Muscle of leg (tissue), 11 donors: ENCODE results near the gene PTPRJ. TPM values are rescaled to one million over a fixed set of nuclear protein-coding genes. Genes with fewer than 3 reads are reported as not detected.
A peak's percentile ranks its signal among the peaks of the same experiment; 100 is the strongest.
"Not testable (repeated sequence)": the region's sequence is repeated elsewhere in the genome, so short reads cannot be mapped to it uniquely, and the experiment has no call there.

Source experiments
- DNase-seq: peaks from one replicate; pipeline ENCODE4 v3.0.0; 2013
- H3K27ac ChIP-seq: one replicate; pipeline ENCODE4 v1.5.1; 2013; ENCODE audit warnings: mild to moderate bottlenecking, low read length, control low read depth
- H3K27me3 ChIP-seq: one replicate; pipeline ENCODE4 v1.6.1; 2013; ENCODE audit warnings: low read length; ENCODE audit not compliant: control insufficient read depth, insufficient read depth
- H3K36me3 ChIP-seq: one replicate; pipeline ENCODE4 v1.6.1; 2013; ENCODE audit warnings: low read length; ENCODE audit not compliant: control insufficient read depth, insufficient read depth
- H3K4me1 ChIP-seq: one replicate; pipeline ENCODE4 v1.6.1; 2013; ENCODE audit warnings: low read length; ENCODE audit not compliant: control insufficient read depth, insufficient read depth
- H3K4me3 ChIP-seq: one replicate; pipeline ENCODE4 v1.5.1; 2013; ENCODE audit warnings: low read length, control low read depth
- H3K9me3 ChIP-seq: replicated peaks from 2 replicates; pipeline ENCODE4 v1.6.1; 2013; ENCODE audit warnings: low read depth, low read length; ENCODE audit not compliant: control insufficient read depth
- WGBS: methylation state at CpG from one replicate; pipeline ENCODE4 v1.1.5; 2013; ENCODE audit warnings: missing lambda C conversion rate; ENCODE audit not compliant: insufficient coverage; 5-methylcytosine and 5-hydroxymethylcytosine counted together
- polyA plus RNA-seq, 8 donors: library from polyadenylated mRNA; unstranded; fragments of 120-200 nt; gene quantifications; one replicate each; pipeline versions ENCODE4 v1.2.1 to v1.2.3, GENCODE V29; 2013; ENCODE audit warnings: inconsistent platforms in 1 of 8, low replicate concordance in 1 of 8; ENCODE audit not compliant: insufficient read length in 8 of 8, insufficient read depth in 1 of 8
- total RNA-seq: library from RNA; stranded (reverse); fragments of 120-200 nt; gene quantifications from one replicate; pipeline ENCODE4 v1.2.4, GENCODE V29; 2013

The PTPRJ gene
- total and polyA plus RNA-seq, 9 donors: 2.9 to 6.0 (median 3.6) TPM

- Histone ChIP-seq H3K4me1 (no peaks in the 10 kb centered on the region), H3K27me3 (no peaks in the 10 kb centered on the region), H3K9me3 (no peaks in the 10 kb centered on the region), H3K4me3 (no peak overlapping the region), H3K27ac (no peak overlapping the region), H3K36me3 (no peaks in the 10 kb centered on the region)
- 51% methylated on average over 8 of the region's 10 CpGs for WGBS
- peak; percentile 51 for DNase-seq
Observed at GRCh38 chr11:47946682-47947559, 33.4 kb upstream of the PTPRJ start.

GRCh38 chr11:47948137-47948536 is 32.2 kb upstream of the PTPRJ start:
- Histone ChIP-seq H3K27me3 (no peaks in the 10 kb centered on the region), H3K9me3 (no peaks in the 10 kb centered on the region), H3K27ac (no peak overlapping the region), H3K36me3 (no peaks in the 10 kb centered on the region), H3K4me1 (no peaks in the 10 kb centered on the region), H3K4me3 (no peak overlapping the region)
- WGBS: no CpG with 5 or more reads among the region's 3 CpGs
- no peak for DNase-seq

- not testable (repeated sequence) for H3K36me3 ChIP-seq, H3K9me3 ChIP-seq, H3K27ac ChIP-seq, DNase-seq, H3K4me3 ChIP-seq, H3K27me3 ChIP-seq, H3K4me1 ChIP-seq
- 77% methylated on average over 4 of the region's 9 CpGs for WGBS
Observed at GRCh38 chr11:47949001-47949675, 31.2 kb upstream of the PTPRJ start.

GRCh38 chr11:47950396-47950795 is 30.0 kb upstream of the PTPRJ start:
- no peaks in the 10 kb centered on the region for H3K36me3 ChIP-seq
- H3K9me3 ChIP-seq: no peaks in the 10 kb centered on the region
- no peaks in the 10 kb centered on the region for H3K4me1 ChIP-seq
- DNase-seq: peak; percentile 46
- H3K27me3 ChIP-seq: no peaks in the 10 kb centered on the region
- WGBS: 67% methylated on average over 1 of the region's 5 CpGs
- H3K27ac ChIP-seq: no peak overlapping the region
- H3K4me3 ChIP-seq: no peak overlapping the region

GRCh38 chr11:47951504-47951903 is 28.9 kb upstream of the PTPRJ start:
- not testable (repeated sequence) for H3K9me3 ChIP-seq, H3K4me1 ChIP-seq, H3K36me3 ChIP-seq, H3K27me3 ChIP-seq, H3K27ac ChIP-seq, H3K4me3 ChIP-seq, DNase-seq
- 93% methylated on average over 10 of the region's 12 CpGs for WGBS

GRCh38 chr11:47955061-47955755 is 25.2 kb upstream of the PTPRJ start:
- DNase-seq: no peak
- Histone ChIP-seq H3K9me3 (no peaks in the 10 kb centered on the region), H3K4me1 (no peaks in the 10 kb centered on the region), H3K27ac (no peak overlapping the region), H3K4me3 (no peak overlapping the region), H3K27me3 (no peaks in the 10 kb centered on the region), H3K36me3 (no peaks in the 10 kb centered on the region)
- WGBS: no CpG with 5 or more reads among the region's 4 CpGs

- 96% methylated on average over 4 of the region's 6 CpGs for WGBS
- Histone ChIP-seq H3K4me3 (no peak overlapping the region), H3K9me3 (no peaks in the 10 kb centered on the region), H3K27ac (no peak overlapping the region), H3K4me1 (no peaks in the 10 kb centered on the region), H3K27me3 (no peaks in the 10 kb centered on the region), H3K36me3 (no peaks in the 10 kb centered on the region)
- no peak for DNase-seq
Observed at GRCh38 chr11:47960015-47960414, 20.3 kb upstream of the PTPRJ start.

- Histone ChIP-seq H3K27ac (no peak overlapping the region), H3K4me1 (no peaks in the 10 kb centered on the region), H3K9me3 (no peaks in the 10 kb centered on the region), H3K36me3 (no peaks in the 10 kb centered on the region), H3K4me3 (no peak overlapping the region), H3K27me3 (no peaks in the 10 kb centered on the region)
- WGBS: 91% methylated on average over 5 of the region's 5 CpGs
- DNase-seq: no peak
Observed at GRCh38 chr11:47961383-47961782, 19.0 kb upstream of the PTPRJ start.

GRCh38 chr11:47964546-47964945 is 15.8 kb upstream of the PTPRJ start:
- no CpG with 5 or more reads among the region's 6 CpGs for WGBS
- Histone ChIP-seq H3K27me3 (no peaks in the 10 kb centered on the region), H3K9me3 (no peaks in the 10 kb centered on the region), H3K36me3 (no peaks in the 10 kb centered on the region), H3K27ac (no peak overlapping the region), H3K4me1 (no peaks in the 10 kb centered on the region), H3K4me3 (no peak overlapping the region)
- DNase-seq: no peak
